Subcutaneous adipose tissue (tissue), 4 donors: ENCODE measurements around the gene CCDC117. TPM values are rescaled to one million over a fixed set of nuclear protein-coding genes. Genes with fewer than 3 reads are reported as not detected.

Experiments used
- CTCF ChIP-seq: fragments of 450-650 bp; IDR thresholded peaks from one replicate; pipeline ENCODE4 v1.5.1; 2016; ENCODE audit warnings: low read depth, mild to moderate bottlenecking, control low read depth, antibody characterized with exemption, moderate library complexity
- total RNA-seq, 4 donors: library from RNA; depleted of rRNA; stranded (reverse); fragments of >200 nt; gene quantifications; one replicate each; pipeline ENCODE4 v1.1.0, GENCODE V29; 2016

The CCDC117 gene
- 10 to 100 TPM; 17.1 to 21.5 (median 18.4) TPM for total RNA-seq

GRCh38 chr22:28772633-28773460 lies at the start of gene CCDC117:
TSS of gene CCDC117 (plus strand) at chr22:28772695. CDS start at chr22:28772850, 155 bp downstream.
- TF ChIP-seq CTCF = no peak

- no peak for TF ChIP-seq CTCF
Measured at GRCh38 chr22:28728002-28728401, 44.5 kb upstream of the CCDC117 start.

- no peak for TF ChIP-seq CTCF
Measured at GRCh38 chr22:28728621-28729313, 43.7 kb upstream of the CCDC117 start.

GRCh38 chr22:28730179-28730578 lies 42.3 kb upstream of the CCDC117 start:
- no peak for TF ChIP-seq CTCF

GRCh38 chr22:28734393-28734792 lies 38.1 kb upstream of the CCDC117 start:
- TF ChIP-seq CTCF = no peak

- TF ChIP-seq CTCF = no peak
Measured at GRCh38 chr22:28736301-28737155, 36.0 kb upstream of the CCDC117 start.
